GM12878 (cell line): ENCODE data around the gene RPL22. TPM values are rescaled to one million over a fixed set of nuclear protein-coding genes. Genes with fewer than 3 reads are reported as not detected.

Source experiments
- BMI1 ChIP-seq: fragments of 450-650 bp; IDR thresholded peaks from 2 replicates; pipeline ENCODE4 v1.6.1; 2016; ENCODE audit warnings: mild to moderate bottlenecking, moderate library complexity, borderline replicate concordance
- CEBPZ ChIP-seq: fragments of 150-350 bp; IDR thresholded peaks from 2 replicates; pipeline ENCODE4 v1.6.1; 2016; ENCODE audit warnings: low read depth, low read length
- CREB1 ChIP-seq: IDR thresholded peaks from 2 replicates; pipeline ENCODE4 v1.6.1; 2012; ENCODE audit warnings: low read depth, mild to moderate bottlenecking, inconsistent platforms
- DPF2 ChIP-seq: fragments of 450-650 bp; IDR thresholded peaks from 2 replicates; pipeline ENCODE4 v1.6.1; 2017; ENCODE audit warnings: mild to moderate bottlenecking
- EED ChIP-seq: sonication (generic); IDR thresholded peaks from 2 replicates; pipeline ENCODE4 v1.6.1; 2016; ENCODE audit warnings: antibody characterized with exemption, low read depth
- EP300 ChIP-seq, 2 experiments: fragments of 150-350 bp in 1 of 2; IDR thresholded peaks; 2 replicates each; pipeline ENCODE4 v1.6.1; 2011 to 2012; ENCODE audit warnings: low read depth in 2 of 2, low read length in 2 of 2, borderline replicate concordance in 1 of 2, improper control_type of control experiment in 1 of 2, inconsistent platforms in 1 of 2; ENCODE audit not compliant: control insufficient read depth in 1 of 2
- ESRRA ChIP-seq: IDR thresholded peaks from 2 replicates; pipeline ENCODE4 v1.6.1; 2012; ENCODE audit warnings: mild to moderate bottlenecking, low read length, improper control_type of control experiment
- EZH2 ChIP-seq: IDR thresholded peaks from 2 replicates; pipeline ENCODE4 v1.6.1; 2012; ENCODE audit warnings: low read depth, mild to moderate bottlenecking, control low read depth, inconsistent platforms, low read length, borderline replicate concordance; ENCODE audit not compliant: control insufficient read depth
- GABPA ChIP-seq: IDR thresholded peaks from 2 replicates; pipeline ENCODE4 v1.6.1; 2014; ENCODE audit warnings: antibody characterized with exemption, low read depth, mild to moderate bottlenecking, inconsistent platforms
- LARP7 ChIP-seq: fragments of 450-650 bp; IDR thresholded peaks from 2 replicates; pipeline ENCODE4 v1.6.1; 2017; ENCODE audit warnings: mild to moderate bottlenecking
- MLLT1 ChIP-seq: fragments of 450-650 bp; IDR thresholded peaks from 2 replicates; pipeline ENCODE4 v1.6.1; 2016; ENCODE audit warnings: mild to moderate bottlenecking
- POLR2AphosphoS2 ChIP-seq: IDR thresholded peaks from 2 replicates; pipeline ENCODE4 v1.6.1; 2011; ENCODE audit warnings: low read depth, mild to moderate bottlenecking, low read length, improper control_type of control experiment, moderate library complexity
- RAD21 ChIP-seq: IDR thresholded peaks from 2 replicates; pipeline ENCODE4 v1.6.1; 2011; ENCODE audit warnings: mild to moderate bottlenecking, low read depth, low read length, moderate library complexity; ENCODE audit not compliant: insufficient read depth
- RB1 ChIP-seq: fragments of 450-650 bp; formaldehyde crosslinking; IDR thresholded peaks from 2 replicates; pipeline ENCODE4 v1.6.1; 2017; ENCODE audit warnings: mild to moderate bottlenecking, borderline replicate concordance
- SMC3 ChIP-seq: IDR thresholded peaks from 2 replicates; pipeline ENCODE4 v1.6.1; 2011; ENCODE audit warnings: low read length, improper control_type of control experiment, borderline replicate concordance
- ZNF274 ChIP-seq: IDR thresholded peaks from one replicate; pipeline ENCODE4 v1.8.0; 2011; ENCODE audit not compliant: insufficient read length, insufficient read depth
- ZNF622 ChIP-seq: fragments of 450-650 bp; IDR thresholded peaks from 2 replicates; pipeline ENCODE4 v1.6.1; 2017; ENCODE audit warnings: mild to moderate bottlenecking, inconsistent platforms
- polyA plus RNA-seq, 11 experiments: library from polyadenylated mRNA; depleted of rRNA in 4 of 11; unstranded in 6 of 11; stranded (reverse) in 5 of 11; fragments of >200 nt; fragmentation: Nextera tagmentation in 4 of 11; fragmentation: Illumina TruSeq in 1 of 11; extraction: Ambion mirVana in 4 of 11; extraction: Trizol in 1 of 11; gene quantifications; 1 replicate in 1 of 11; 2 replicates in 10 of 11; pipeline versions ENCODE4 v1.2.1 to v1.2.3, GENCODE V29; 2011 to 2016; ENCODE audit warnings: inconsistent platforms in 2 of 11, missing spikeins in 2 of 11, low read depth in 1 of 11
- total RNA-seq, 4 experiments: library from RNA; depleted of rRNA in 3 of 4; stranded (reverse); fragments of >200 nt in 3 of 4; fragmentation: Illumina TruSeq in 1 of 4; extraction: Trizol in 1 of 4; gene quantifications; 2 replicates each; pipeline versions ENCODE4 v1.2.1 to v1.2.3, GENCODE V29; 2013 to 2021
- TF ChIP-seq, protein P1 (sequence below): fragments of 450-650 bp; IDR thresholded peaks from 2 replicates; pipeline ENCODE4 v1.6.1; 2017; ENCODE audit warnings: borderline replicate concordance
- TF ChIP-seq, protein P2 (sequence below), 3 experiments: IDR thresholded peaks in 2 of 3; conservative IDR thresholded peaks in 1 of 3; 2 replicates each; pipeline ENCODE4 v1.5.1; 2011; ENCODE audit warnings: low read depth in 3 of 3, low read length in 3 of 3, mild to moderate bottlenecking in 3 of 3, control low read depth in 2 of 3, moderate library complexity in 2 of 3, inconsistent platforms in 1 of 3, mixed read lengths in 1 of 3; ENCODE audit not compliant: control insufficient read depth in 2 of 3, insufficient read depth in 1 of 3; ENCODE audit errors: extremely low read depth in 1 of 3
- TF ChIP-seq, protein P3 (sequence below): fragments of 450-650 bp; IDR thresholded peaks from 2 replicates; pipeline ENCODE4 v1.6.1; 2017; ENCODE audit warnings: low read depth, mild to moderate bottlenecking, moderate library complexity

Gene RPL22
- total and polyA plus RNA-seq, 10 of the 15 experiments (the other 5 are each of a cell fraction or from before 2014, with no cell fraction given) = 191 to 560 (median 430) TPM

DNA sequence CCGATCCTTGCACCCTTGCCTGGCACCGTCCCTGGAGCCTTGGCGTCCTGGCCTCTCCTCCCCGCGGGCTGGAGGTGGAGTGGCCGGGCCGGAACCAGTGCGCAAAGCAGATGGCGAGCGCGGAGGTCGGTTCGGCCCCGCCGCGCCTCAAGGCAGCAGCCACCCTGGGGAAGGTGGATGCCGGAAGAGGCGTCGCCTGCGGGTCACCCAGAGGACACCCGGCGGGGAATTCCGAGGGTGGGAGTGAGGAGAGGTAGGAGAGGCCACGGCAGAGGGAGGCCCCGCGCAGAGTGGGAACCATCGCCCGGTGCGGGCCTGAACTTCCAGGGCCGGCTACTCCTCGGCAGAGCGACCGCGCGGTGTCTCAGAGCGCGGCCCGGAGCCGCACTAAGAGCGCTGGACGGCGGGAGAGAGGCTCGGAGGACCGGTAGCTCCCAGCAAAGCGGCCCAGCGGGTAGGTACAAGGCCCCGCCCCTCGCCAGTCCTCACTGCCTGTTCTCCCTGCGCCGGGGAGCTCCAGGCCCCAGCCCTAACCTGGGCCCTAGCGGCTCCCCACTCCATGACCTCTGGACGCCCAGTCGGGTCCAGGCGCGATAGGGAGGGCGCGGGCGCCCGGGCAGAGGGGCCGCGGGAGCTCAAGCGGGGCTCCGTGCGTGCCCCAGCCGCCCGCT is 6.6 kb upstream of the RPL22 start, which contains the start of gene RNF207 (continued):
- TF ChIP-seq, protein P1, sequence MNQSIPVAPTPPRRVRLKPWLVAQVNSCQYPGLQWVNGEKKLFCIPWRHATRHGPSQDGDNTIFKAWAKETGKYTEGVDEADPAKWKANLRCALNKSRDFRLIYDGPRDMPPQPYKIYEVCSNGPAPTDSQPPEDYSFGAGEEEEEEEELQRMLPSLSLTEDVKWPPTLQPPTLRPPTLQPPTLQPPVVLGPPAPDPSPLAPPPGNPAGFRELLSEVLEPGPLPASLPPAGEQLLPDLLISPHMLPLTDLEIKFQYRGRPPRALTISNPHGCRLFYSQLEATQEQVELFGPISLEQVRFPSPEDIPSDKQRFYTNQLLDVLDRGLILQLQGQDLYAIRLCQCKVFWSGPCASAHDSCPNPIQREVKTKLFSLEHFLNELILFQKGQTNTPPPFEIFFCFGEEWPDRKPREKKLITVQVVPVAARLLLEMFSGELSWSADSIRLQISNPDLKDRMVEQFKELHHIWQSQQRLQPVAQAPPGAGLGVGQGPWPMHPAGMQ = no peak
- TF ChIP-seq EED (peak; percentile 57), ZNF274 (no peak), GABPA (no peak), BMI1 (no peak), MLLT1 (no peak), EZH2 (no peak), CREB1 (no peak), POLR2AphosphoS2 (0 out of 2 replicates have a peak, but pooled peaks have one; percentile 41), ESRRA (0 out of 2 replicates have a peak, but pooled peaks have one; percentile 76), RB1 (no peak), EP300 (IDR thresholded peaks at IDR 0.05; ENCODE audit: borderline replicate concordance in 1 of 2, control insufficient read depth in 1 of 2, low read depth in 2 of 2, low read length in 2 of 2) (no peak), SMC3 (no peak), ZNF622 (no peak), CEBPZ (no peak), LARP7 (peak; percentile 76; the same call in 1 of the 2 replicates), DPF2 (peak; percentile 79; the same call in 1 of the 2 replicates), RAD21 (no peak)
- TF ChIP-seq, protein P2, sequence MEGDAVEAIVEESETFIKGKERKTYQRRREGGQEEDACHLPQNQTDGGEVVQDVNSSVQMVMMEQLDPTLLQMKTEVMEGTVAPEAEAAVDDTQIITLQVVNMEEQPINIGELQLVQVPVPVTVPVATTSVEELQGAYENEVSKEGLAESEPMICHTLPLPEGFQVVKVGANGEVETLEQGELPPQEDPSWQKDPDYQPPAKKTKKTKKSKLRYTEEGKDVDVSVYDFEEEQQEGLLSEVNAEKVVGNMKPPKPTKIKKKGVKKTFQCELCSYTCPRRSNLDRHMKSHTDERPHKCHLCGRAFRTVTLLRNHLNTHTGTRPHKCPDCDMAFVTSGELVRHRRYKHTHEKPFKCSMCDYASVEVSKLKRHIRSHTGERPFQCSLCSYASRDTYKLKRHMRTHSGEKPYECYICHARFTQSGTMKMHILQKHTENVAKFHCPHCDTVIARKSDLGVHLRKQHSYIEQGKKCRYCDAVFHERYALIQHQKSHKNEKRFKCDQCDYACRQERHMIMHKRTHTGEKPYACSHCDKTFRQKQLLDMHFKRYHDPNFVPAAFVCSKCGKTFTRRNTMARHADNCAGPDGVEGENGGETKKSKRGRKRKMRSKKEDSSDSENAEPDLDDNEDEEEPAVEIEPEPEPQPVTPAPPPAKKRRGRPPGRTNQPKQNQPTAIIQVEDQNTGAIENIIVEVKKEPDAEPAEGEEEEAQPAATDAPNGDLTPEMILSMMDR (IDR thresholded peaks at IDR 0.05 in 2 of 3, conservative IDR thresholded peaks at IDR 0.05 in 1 of 3; ENCODE audit: control insufficient read depth in 2 of 3, extremely low read depth in 1 of 3, insufficient read depth in 1 of 3, low read depth in 3 of 3, low read length in 3 of 3) = no peak
- TF ChIP-seq, protein P3, sequence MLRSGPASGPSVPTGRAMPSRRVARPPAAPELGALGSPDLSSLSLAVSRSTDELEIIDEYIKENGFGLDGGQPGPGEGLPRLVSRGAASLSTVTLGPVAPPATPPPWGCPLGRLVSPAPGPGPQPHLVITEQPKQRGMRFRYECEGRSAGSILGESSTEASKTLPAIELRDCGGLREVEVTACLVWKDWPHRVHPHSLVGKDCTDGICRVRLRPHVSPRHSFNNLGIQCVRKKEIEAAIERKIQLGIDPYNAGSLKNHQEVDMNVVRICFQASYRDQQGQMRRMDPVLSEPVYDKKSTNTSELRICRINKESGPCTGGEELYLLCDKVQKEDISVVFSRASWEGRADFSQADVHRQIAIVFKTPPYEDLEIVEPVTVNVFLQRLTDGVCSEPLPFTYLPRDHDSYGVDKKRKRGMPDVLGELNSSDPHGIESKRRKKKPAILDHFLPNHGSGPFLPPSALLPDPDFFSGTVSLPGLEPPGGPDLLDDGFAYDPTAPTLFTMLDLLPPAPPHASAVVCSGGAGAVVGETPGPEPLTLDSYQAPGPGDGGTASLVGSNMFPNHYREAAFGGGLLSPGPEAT = peak; percentile 89
